ENCODE results near the gene UBXN4. TPM values are rescaled to one million over a fixed set of nuclear protein-coding genes. Genes with fewer than 3 reads are reported as not detected.
A peak's percentile ranks its signal among the peaks of the same experiment; 100 is the strongest.
"Not testable (repeated sequence)": the region's sequence is repeated elsewhere in the genome, so short reads cannot be mapped to it uniquely, and the experiment has no call there.

The UBXN4 gene
- polyA plus RNA-seq, 3 donors from 2014 or later, result 79.4 to 101 (median 99.5) TPM

DNA sequence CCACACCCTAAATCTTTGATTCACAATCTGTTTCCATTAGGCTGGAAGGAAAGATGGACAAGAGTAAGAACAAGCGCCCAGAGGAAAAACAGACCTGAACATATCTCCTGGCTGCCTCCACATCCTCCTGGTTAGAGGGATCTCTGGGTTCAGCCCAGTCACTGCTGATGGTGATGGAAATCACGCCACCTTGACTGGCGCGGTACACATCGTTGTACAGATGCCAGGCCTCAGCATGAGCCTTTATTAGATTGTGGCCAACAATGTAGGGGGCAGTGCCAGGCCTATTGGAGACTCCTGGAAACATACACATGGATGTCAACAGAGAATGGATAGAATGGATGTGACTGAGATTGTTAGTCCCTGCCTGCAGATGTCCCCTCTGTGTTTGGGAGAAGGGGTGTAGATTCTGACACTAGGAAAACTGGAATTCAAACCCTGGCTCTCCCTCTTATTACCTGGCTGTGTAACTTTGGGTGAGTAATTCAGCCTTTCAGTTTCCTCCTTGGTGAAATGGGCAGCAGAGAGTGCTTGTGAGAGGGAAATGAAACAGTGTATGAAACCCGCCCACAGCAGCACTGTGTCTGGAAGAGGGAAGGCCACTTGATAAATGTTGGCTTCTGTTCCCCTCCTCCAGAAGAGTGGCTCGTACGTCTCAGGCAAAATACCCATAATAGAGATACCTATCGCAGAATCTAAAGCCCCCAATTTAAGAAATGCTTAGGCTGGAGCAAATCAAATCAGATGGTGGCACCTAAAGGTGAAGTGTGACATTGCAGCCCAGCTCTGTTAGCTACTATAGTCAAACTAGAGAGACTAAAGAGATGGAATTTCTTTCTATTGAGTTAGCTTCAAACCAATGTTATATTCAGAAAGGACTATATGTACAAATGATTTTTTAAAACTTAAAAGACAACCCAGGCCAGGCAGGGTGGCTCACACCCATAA is 59.1 kb downstream of the UBXN4 start:
- Mint-ChIP-seq H3K4me1 (peaks cover 3 to 6% of the 10 kb centered on the region in 2 donors), H3K36me3 (peaks cover 0 to 12% (median 5%) of the 10 kb centered on the region in 3 donors), H3K4me3 (no peak overlapping the region), H3K27me3 (ENCODE audit: low read depth in 3 of 3) (peaks cover 0 to 2% (median 0%) of the 10 kb centered on the region in 3 donors), H3K27ac (no peak overlapping the region), H3K9me3 (peaks cover 0 to 11% (median 4%) of the 10 kb centered on the region in 6 donors)
- DNase-seq, result no peak

DNA sequence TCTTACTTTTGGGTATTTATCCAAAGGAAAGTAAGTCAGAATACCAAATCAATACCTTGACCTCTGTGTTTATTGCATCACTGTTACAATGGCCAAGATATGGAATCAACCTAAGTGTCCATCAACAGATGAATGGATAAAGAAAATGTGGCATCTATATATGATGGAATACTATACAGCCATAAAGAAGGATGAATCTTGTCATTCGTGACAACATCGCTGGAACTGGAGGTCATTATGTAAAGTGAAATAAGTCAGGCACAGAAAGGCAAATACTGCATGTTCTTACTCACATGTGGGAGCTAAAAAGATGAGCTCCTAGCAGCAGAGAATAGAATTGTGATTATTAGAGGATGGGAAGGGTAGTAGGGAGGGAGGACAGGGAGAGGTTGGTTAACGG is 60.7 kb downstream of the UBXN4 start:
- no peak overlapping the region for H3K4me3 Mint-ChIP-seq
- peaks cover 2 to 4% of the 10 kb centered on the region in 2 donors for H3K4me1 Mint-ChIP-seq
- H3K27ac Mint-ChIP-seq, result no peak overlapping the region
- H3K9me3 Mint-ChIP-seq, result peaks cover 0 to 11% (median 4%) of the 10 kb centered on the region in 6 donors
- peaks cover 0 to 12% (median 5%) of the 10 kb centered on the region in 3 donors for H3K36me3 Mint-ChIP-seq
- no peak for DNase-seq
- peaks cover 0 to 2% (median 0%) of the 10 kb centered on the region in 3 donors for H3K27me3 Mint-ChIP-seq (ENCODE audit: low read depth in 3 of 3)

DNA sequence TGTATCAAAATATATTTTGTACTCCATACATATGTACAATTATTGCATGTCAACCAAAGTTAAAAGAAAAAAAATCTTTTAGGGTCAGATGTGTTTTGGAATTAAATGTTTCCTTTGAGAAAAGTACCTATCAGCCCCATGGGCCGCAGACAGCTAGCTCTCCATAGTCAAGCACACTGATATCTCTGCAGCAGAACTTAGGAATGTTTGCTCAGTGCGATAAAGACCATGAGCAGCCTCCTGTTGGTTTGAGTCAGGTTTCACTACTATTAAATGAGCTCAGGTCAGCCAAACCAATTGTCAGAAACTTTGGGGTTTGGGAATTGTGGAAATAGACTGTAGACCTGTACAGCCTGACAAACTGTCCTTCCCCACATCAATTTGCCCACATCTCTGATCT is 61.6 kb downstream of the UBXN4 start:
- no peak for DNase-seq
- Mint-ChIP-seq H3K4me1 (no peaks in the 10 kb centered on the region), H3K9me3 (peaks cover 0 to 11% (median 4%) of the 10 kb centered on the region in 6 donors), H3K27me3 (ENCODE audit: low read depth in 3 of 3) (no peaks in the 10 kb centered on the region), H3K27ac (no peak overlapping the region), H3K4me3 (no peak overlapping the region), H3K36me3 (peaks cover 0 to 12% (median 5%) of the 10 kb centered on the region in 3 donors)

DNA sequence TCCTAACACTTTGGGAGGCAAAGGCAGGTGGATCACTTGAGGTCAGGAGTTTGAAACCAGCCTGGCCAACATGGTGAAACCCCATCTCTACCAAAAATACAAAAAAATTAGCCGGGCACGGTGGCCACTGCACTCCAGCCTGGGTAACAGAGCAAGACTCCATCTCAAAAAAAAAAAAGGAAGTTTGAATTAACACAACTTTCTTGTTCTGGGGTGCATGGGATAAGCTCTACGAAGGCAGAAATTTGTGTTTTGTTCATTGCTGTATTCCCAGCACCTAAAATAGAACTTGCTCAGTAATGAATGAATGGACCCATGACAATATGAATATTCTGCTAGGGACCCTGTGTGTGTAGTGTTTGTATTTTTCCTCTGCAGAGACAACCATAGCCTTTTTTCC is 66.2 kb downstream of the UBXN4 start:
- not testable (repeated sequence) for H3K36me3 Mint-ChIP-seq

DNA sequence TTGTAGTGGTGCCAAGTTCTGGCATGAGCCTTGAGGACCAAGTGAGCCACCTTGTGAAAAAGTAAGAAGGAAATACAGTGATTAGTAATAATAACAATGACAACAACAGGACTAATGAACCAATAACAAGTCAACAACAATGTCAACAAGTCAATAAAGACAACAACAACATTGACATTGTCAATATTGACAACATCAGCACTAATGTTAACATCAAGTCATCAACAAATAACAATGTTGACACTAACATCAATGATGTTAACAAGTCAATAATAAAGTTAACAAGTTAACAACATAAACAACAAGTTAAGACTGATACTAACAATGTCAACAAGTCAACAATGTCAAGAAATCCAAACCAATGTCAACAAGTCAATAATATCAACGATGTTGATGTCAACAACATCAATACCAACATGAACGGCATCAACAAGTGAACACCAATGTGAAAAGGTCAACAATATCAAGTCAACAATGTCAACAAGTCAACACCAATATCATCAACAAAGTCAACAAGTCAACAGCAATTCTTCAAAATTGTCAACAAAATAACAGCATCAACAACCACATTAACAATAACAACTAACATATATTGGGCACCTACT is 71.4 kb downstream of the UBXN4 start:
- Mint-ChIP-seq H3K4me1 (no peaks in the 10 kb centered on the region), H3K4me3 (no peak overlapping the region), H3K27me3 (ENCODE audit: low read depth in 3 of 3) (peaks cover 0 to 4% (median 2%) of the 10 kb centered on the region in 3 donors), H3K36me3 (no peaks in the 10 kb centered on the region), H3K9me3 (no peaks in the 10 kb centered on the region), H3K27ac (no peak overlapping the region)
- no peak for DNase-seq

More for the DNA sequence above, 66.2 kb downstream of the UBXN4 start:
- not testable (repeated sequence) for H3K27me3 Mint-ChIP-seq (ENCODE audit: low read depth in 3 of 3); H3K4me3 Mint-ChIP-seq; H3K27ac Mint-ChIP-seq; DNase-seq; H3K4me1 Mint-ChIP-seq; H3K9me3 Mint-ChIP-seq

DNA sequence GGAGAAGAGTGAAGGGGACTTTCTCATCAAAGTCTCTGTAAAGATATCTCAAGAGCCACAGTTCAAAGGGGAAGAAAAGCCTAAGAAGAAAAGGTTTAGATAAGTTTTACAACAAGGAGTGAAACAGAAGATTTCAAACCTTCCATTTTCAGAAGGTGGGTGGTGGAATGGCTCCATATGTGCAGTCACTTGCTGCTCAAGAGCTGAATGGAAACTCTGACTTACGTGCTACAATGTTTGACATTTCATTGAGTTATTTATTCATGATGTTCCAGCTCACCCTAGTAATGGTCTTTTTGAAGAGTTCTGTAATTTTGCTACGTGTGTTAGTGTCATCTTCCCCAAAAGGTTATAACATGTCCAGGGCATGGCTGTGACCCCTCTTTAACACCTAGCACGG is 73.6 kb downstream of the UBXN4 start:
- H3K4me1 Mint-ChIP-seq, result peaks cover 6 to 7% of the 10 kb centered on the region in 2 donors
- no peaks in the 10 kb centered on the region for H3K36me3 Mint-ChIP-seq
- DNase-seq, result no peak
- H3K27ac Mint-ChIP-seq, result no peak overlapping the region
- H3K4me3 Mint-ChIP-seq, result no peak overlapping the region
- peaks cover 0 to 3% (median 2%) of the 10 kb centered on the region in 3 donors for H3K27me3 Mint-ChIP-seq (ENCODE audit: low read depth in 3 of 3)
- no peaks in the 10 kb centered on the region for H3K9me3 Mint-ChIP-seq

DNA sequence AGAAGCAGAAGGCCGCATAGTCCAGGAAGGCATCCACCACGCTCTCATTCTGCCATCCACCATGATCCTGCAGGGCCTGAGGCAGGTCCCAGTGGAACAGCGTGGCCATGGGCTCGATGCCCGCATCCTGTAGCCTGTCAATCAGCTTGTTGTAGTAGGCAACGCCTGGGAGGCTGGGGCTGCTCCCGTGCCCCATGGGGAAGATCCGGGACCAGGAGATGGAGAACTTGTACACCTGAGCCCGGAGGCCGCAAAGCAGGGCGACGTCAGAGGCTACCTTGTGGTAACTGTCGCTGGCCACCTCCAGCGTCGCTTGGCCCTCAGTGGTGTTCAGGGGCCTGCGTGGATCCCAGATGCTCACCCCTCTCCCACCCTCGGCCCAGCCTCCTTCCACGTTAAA is 75.8 kb downstream of the UBXN4 start:
- Mint-ChIP-seq H3K27ac (no peak overlapping the region), H3K9me3 (no peaks in the 10 kb centered on the region), H3K4me1 (peaks cover 11 to 15% of the 10 kb centered on the region in 2 donors), H3K36me3 (peaks cover 0 to 3% (median 0%) of the 10 kb centered on the region in 3 donors), H3K4me3 (no peak overlapping the region), H3K27me3 (ENCODE audit: low read depth in 3 of 3) (peaks cover 0 to 4% (median 2%) of the 10 kb centered on the region in 3 donors)
- DNase-seq, result no peak

DNA sequence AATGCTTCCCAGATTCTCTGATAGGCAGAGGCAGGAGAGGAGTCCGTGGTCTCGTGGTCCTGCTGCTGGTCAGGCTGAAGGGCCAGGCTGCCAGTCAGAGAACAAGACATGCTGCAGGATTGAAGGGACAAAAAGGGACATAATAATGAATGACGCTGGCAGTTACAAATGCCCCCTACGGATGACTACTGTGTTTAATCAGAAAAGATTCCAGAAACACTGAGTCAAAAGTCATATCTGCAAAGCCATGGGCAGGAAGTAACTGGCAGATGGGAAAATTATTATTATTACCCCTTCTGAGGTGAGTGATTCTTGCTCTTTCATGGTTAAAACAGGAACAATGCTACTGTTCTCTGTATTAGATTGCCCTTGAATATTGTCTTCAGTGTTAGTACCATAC is 76.3 kb downstream of the UBXN4 start:
- DNase-seq, result no peak
- Mint-ChIP-seq H3K27ac (no peak overlapping the region), H3K4me1 (peaks cover 11 to 15% of the 10 kb centered on the region in 2 donors), H3K36me3 (peaks cover 0 to 6% (median 3%) of the 10 kb centered on the region in 3 donors), H3K4me3 (no peak overlapping the region), H3K9me3 (peaks cover 0 to 3% (median 0%) of the 10 kb centered on the region in 6 donors), H3K27me3 (ENCODE audit: low read depth in 3 of 3) (peaks cover 2 to 4% (median 2%) of the 10 kb centered on the region in 3 donors)

DNA sequence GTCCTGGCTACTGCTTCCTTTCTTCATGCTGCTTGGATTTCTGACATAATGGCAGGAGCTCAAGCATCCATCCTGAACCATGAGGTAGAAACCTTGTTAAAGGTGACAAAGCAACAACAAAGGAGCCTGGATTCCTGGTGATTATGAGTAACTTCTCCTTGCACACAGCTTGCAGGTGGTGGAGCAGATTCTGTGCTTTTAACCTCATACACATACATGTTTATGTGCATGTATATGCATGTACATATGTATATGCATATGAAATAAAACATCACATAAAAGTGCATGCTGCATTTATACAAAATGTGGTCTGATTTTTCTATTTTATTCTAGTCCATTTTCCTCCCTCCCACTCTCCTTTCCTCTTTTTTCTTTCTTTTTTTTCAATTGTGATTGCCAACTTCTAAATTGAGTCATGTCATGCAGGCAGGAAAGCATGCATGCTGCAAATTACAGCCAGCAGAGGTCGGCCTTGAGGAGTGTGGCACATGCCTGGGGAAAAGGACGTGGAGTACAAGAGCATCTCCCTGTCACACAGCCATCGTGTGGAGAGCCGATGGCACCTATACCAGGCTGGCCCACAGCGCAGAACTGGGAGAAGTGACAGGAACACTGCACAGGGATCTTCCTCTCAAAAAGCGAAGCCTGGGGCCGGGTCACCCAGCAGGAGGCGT is 77.4 kb downstream of the UBXN4 start:
- H3K36me3 Mint-ChIP-seq, result peaks cover 0 to 9% (median 6%) of the 10 kb centered on the region in 3 donors
- peak overlapping the region in 1 of 5 donors; percentile 42 for H3K4me3 Mint-ChIP-seq
- peaks cover 0 to 7% (median 0%) of the 10 kb centered on the region in 6 donors for H3K9me3 Mint-ChIP-seq
- H3K27ac Mint-ChIP-seq, result peak overlapping the region in 1 of 6 donors; percentile 65
- DNase-seq, result no peak
- H3K4me1 Mint-ChIP-seq, result peaks cover 11 to 15% of the 10 kb centered on the region in 2 donors
- H3K27me3 Mint-ChIP-seq (ENCODE audit: low read depth in 3 of 3), result peaks cover 0 to 4% (median 2%) of the 10 kb centered on the region in 3 donors

DNA sequence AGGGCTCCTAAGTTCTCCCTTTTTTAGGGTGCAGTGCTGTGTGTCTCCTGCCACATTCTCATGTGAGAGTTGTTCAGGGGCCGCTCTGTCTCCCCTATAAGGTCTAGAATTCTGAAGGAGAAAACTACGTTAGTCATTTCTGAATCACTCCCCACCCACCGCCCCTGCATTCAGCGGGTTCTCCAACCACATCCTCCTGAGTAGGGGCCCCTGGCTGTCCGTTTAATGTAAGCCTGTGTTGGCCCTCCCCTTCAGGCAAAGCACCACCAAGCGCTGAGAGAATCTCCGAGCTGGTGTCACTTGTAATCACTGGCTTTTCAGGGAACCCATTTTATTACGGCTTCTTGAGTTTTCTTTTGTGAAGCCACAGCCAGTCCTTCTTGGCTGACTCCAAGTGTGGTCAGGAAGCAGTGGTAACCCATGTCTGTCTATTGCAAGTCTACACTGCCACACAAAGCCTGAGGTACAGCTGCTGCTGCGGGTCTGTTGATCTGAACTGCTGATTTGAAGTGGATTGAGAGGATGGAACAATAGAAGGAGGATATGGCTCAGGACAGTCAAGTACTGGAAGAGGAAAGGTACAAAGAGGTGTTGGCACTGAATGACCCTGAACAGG is 78.5 kb downstream of the UBXN4 start:
- Mint-ChIP-seq H3K27me3 (ENCODE audit: low read depth in 3 of 3) (peaks cover 0 to 4% (median 4%) of the 10 kb centered on the region in 3 donors), H3K4me1 (peaks cover 11 to 15% of the 10 kb centered on the region in 2 donors), H3K4me3 (peak overlapping the region; percentile 6 to 62 (median 26)), H3K27ac (peak overlapping the region in 1 of 6 donors; percentile 48), H3K36me3 (peaks cover 0 to 9% (median 6%) of the 10 kb centered on the region in 3 donors), H3K9me3 (peaks cover 0 to 7% (median 0%) of the 10 kb centered on the region in 6 donors)
- DNase-seq, result peak; percentile 27 to 43 (median 35)

DNA sequence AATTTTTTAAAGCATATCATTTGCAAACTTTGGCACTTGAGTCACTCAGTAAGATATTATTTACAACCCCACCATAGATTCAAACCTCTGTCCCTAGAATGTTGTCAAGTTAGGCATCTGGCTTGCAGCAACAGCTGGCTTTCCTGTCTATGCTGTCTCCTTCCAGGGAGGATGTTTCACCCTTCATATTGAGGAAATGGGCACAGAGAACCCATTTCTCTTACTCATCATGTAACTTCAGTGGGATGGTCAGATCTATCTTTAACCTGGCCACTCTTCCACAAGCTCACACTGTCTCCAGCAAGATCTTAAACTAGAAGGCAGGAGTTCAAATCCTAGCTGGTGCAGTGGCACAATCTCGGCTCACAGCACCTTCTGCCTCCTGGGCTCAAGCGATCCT is 79.5 kb downstream of the UBXN4 start:
- H3K4me3 Mint-ChIP-seq, result peak overlapping the region in 1 of 5 donors; percentile 14

DNA sequence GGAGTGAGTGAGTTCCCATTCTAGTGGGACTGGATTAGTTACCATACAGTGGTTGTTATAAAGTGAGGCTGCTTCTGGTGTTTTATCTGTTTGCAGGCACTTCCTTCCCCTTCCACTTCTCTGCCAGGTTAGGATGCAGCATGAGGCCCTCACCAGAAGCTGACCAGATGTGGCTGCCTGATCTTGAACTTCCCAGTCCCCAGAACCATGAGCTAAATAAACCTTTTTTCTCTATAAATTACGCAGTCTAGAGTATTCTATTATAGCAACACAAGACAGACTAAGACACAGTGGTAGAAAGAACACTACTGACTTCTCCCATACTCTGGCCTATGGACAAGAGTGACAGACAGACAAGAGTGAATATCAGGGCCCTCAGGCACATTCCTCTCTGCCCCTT is 81.2 kb downstream of the UBXN4 start:
- Mint-ChIP-seq H3K27me3 (ENCODE audit: low read depth in 3 of 3) (peaks cover 0 to 4% (median 4%) of the 10 kb centered on the region in 3 donors), H3K9me3 (peaks cover 0 to 7% (median 0%) of the 10 kb centered on the region in 6 donors), H3K4me1 (peaks cover 11 to 15% of the 10 kb centered on the region in 2 donors), H3K27ac (no peak overlapping the region), H3K4me3 (no peak overlapping the region), H3K36me3 (peaks cover 0 to 9% (median 6%) of the 10 kb centered on the region in 3 donors)
- no peak for DNase-seq

More for the DNA sequence above, 79.5 kb downstream of the UBXN4 start:
- Mint-ChIP-seq H3K4me1 (peaks cover 11 to 15% of the 10 kb centered on the region in 2 donors), H3K27ac (no peak overlapping the region), H3K27me3 (ENCODE audit: low read depth in 3 of 3) (peaks cover 0 to 4% (median 4%) of the 10 kb centered on the region in 3 donors), H3K9me3 (peaks cover 0 to 7% (median 0%) of the 10 kb centered on the region in 6 donors), H3K36me3 (peaks cover 0 to 9% (median 6%) of the 10 kb centered on the region in 3 donors)
- no peak for DNase-seq

DNA sequence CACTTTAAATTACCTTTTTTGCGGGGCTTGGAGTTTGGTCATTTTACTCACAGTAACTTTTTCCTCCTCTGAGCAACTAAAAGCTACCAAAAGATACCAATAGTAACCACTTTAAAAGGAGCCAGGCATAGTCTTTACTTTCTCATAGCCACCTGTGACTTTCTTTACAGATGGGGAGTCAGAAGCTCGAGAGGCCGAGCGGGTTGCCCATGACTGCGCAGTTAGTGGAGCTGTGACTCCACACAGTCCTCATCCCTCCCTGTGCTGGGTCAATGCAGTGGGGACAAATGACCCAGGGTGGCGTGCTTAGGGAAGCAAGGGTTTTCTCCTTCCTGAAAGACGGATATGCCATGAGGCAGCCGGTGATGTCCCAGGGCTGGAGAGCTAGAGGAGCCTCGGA is 83.5 kb downstream of the UBXN4 start:
- peaks cover 0 to 5% (median 5%) of the 10 kb centered on the region in 3 donors for H3K27me3 Mint-ChIP-seq (ENCODE audit: low read depth in 3 of 3)
- DNase-seq, result no peak
- H3K4me3 Mint-ChIP-seq, result no peak overlapping the region

More for the DNA sequence above, 83.5 kb downstream of the UBXN4 start:
- Mint-ChIP-seq H3K9me3 (peaks cover 0 to 7% (median 0%) of the 10 kb centered on the region in 6 donors), H3K4me1 (peaks cover 5 to 10% of the 10 kb centered on the region in 2 donors), H3K27ac (no peak overlapping the region), H3K36me3 (peaks cover 0 to 9% (median 6%) of the 10 kb centered on the region in 3 donors)

Data from immature natural killer cell (primary cell).